GM21447 (cell line): ENCODE measurements around the gene PRDM9.
"Not testable (repeated sequence)": the region's sequence is repeated elsewhere in the genome, so short reads cannot be mapped to it uniquely, and the experiment has no call there.

Experiments used
- ATAC-seq: cut with Tn5 transposase; IDR thresholded peaks from one replicate; pipeline ENCODE4 v1.9.1; 2021; ENCODE audit not compliant: unreplicated experiment

Gene PRDM9

GRCh38 chr5:23507278-23507685, at the start of gene PRDM9:
Gene PRDM9 (plus strand): TSS chr5:23507609. CDS start chr5:23509034, 1,425 bp downstream.
- no peak for ATAC-seq

GRCh38 chr5:23457780-23458179, 49.6 kb upstream of the PRDM9 start:
- no peak for ATAC-seq

GRCh38 chr5:23459214-23459613, 48.2 kb upstream of the PRDM9 start:
- no peak for ATAC-seq

- ATAC-seq, result no peak
These were observed 45.8 kb upstream of the PRDM9 start for GRCh38 chr5:23461576-23461975.

GRCh38 chr5:23466401-23466912, 41.0 kb upstream of the PRDM9 start:
- no peak for ATAC-seq

- no peak for ATAC-seq
These were observed 38.8 kb upstream of the PRDM9 start for GRCh38 chr5:23468658-23469057.

- no peak for ATAC-seq
These were observed 33.5 kb upstream of the PRDM9 start for GRCh38 chr5:23473915-23474314.

- ATAC-seq, result no peak
These were observed 33.1 kb upstream of the PRDM9 start for GRCh38 chr5:23474315-23474714.

- ATAC-seq, result no peak
These were observed 30.8 kb upstream of the PRDM9 start for GRCh38 chr5:23476580-23476979.

GRCh38 chr5:23482642-23483041, 24.8 kb upstream of the PRDM9 start:
- no peak for ATAC-seq

GRCh38 chr5:23483090-23483489, 24.3 kb upstream of the PRDM9 start:
- no peak for ATAC-seq

GRCh38 chr5:23484096-23484495, 23.3 kb upstream of the PRDM9 start:
- no peak for ATAC-seq

- not testable (repeated sequence) for ATAC-seq
These were observed 21.2 kb upstream of the PRDM9 start for GRCh38 chr5:23486227-23486626.

- ATAC-seq, result no peak
These were observed 16.4 kb upstream of the PRDM9 start for GRCh38 chr5:23490993-23491392.

- ATAC-seq, result no peak
These were observed 12.9 kb upstream of the PRDM9 start for GRCh38 chr5:23494558-23494957.

- no peak for ATAC-seq
These were observed 10.8 kb upstream of the PRDM9 start for GRCh38 chr5:23496576-23496975.

- no peak for ATAC-seq
These were observed 826 bp upstream of the PRDM9 start for GRCh38 chr5:23506329-23507236.

GRCh38 chr5:23510434-23510833, 3.0 kb downstream of the PRDM9 start:
- not testable (repeated sequence) for ATAC-seq

- ATAC-seq, result no peak
These were observed 15.1 kb downstream of the PRDM9 start for GRCh38 chr5:23522553-23522952.

- no peak for ATAC-seq
These were observed 15.6 kb downstream of the PRDM9 start for GRCh38 chr5:23523031-23523430.

GRCh38 chr5:23523998-23524397, 16.6 kb downstream of the PRDM9 start:
- ATAC-seq, result no peak

GRCh38 chr5:23525751-23526150, 18.3 kb downstream of the PRDM9 start:
- ATAC-seq, result no peak

GRCh38 chr5:23526616-23527015, 19.2 kb downstream of the PRDM9 start:
- not testable (repeated sequence) for ATAC-seq
